ENCODE data around the gene NTHL1. TPM values are rescaled to one million over a fixed set of nuclear protein-coding genes. Genes with fewer than 3 reads are reported as not detected.

The NTHL1 gene
- polyA plus RNA-seq, 1 experiment = 10.7 TPM

DNA sequence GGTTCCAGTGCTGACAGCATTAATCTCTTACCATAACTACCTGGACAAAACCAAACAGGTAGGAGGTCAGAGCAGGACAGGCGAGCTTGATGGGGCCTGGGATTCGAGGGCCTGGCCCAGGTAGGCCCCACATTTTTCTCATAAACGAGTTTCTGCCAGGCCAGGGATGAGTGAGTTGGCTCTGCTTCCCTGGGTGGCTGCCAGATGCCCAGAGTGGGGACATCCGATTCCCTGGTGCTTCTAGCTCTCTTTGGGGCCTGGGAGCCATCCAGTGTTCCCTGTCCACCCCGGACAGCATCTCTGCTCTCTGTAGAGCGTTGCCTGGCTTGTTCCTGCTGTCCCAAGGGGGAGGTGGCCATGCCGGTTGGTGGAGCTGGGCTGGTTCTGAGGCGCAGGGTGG, 25.3 kb upstream of the NTHL1 start:
- Histone ChIP-seq H3K27ac (ENCODE audit: low read depth, low read length) (no peak overlapping the region), H3K27me3 (ENCODE audit: control insufficient read depth, insufficient read depth, low read length) (no peaks in the 10 kb centered on the region), H3K4me3 (ENCODE audit: low read depth, low read length) (no peak overlapping the region), H3K9me3 (ENCODE audit: control insufficient read depth, insufficient read depth, low read length) (no peaks in the 10 kb centered on the region)
- ChIA-PET CTCF (no interaction called here), POLR2A (interaction anchor here (1.5 kb wide), 1 partner anchor 83 kb away, joined by 6 read pairs; the partner anchor contains the start of gene TRAF7)
- no peak for DNase-seq (ENCODE audit: low read depth, low spot score)
- TF ChIP-seq, protein P1, sequence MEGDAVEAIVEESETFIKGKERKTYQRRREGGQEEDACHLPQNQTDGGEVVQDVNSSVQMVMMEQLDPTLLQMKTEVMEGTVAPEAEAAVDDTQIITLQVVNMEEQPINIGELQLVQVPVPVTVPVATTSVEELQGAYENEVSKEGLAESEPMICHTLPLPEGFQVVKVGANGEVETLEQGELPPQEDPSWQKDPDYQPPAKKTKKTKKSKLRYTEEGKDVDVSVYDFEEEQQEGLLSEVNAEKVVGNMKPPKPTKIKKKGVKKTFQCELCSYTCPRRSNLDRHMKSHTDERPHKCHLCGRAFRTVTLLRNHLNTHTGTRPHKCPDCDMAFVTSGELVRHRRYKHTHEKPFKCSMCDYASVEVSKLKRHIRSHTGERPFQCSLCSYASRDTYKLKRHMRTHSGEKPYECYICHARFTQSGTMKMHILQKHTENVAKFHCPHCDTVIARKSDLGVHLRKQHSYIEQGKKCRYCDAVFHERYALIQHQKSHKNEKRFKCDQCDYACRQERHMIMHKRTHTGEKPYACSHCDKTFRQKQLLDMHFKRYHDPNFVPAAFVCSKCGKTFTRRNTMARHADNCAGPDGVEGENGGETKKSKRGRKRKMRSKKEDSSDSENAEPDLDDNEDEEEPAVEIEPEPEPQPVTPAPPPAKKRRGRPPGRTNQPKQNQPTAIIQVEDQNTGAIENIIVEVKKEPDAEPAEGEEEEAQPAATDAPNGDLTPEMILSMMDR (IDR thresholded peaks at IDR 0.05; ENCODE audit: low read depth, low read length) = no peak

GRCh38 chr16:2071454-2072202, 24.0 kb upstream of the NTHL1 start:
- CTCF ChIA-PET = no interaction called here
- H3K27ac ChIP-seq (ENCODE audit: low read depth, low read length) = no peak overlapping the region
- POLR2A ChIA-PET = interaction anchor here (0.5 to 1.5 kb wide), 3 partner anchors 12 to 84 kb away, joined by 3 to 6 read pairs (median 4); partner anchors contain the start of gene TRAF7

GRCh38 chr16:2070576-2071453, 23.2 kb upstream of the NTHL1 start:
- H3K9me3 ChIP-seq (ENCODE audit: control insufficient read depth, insufficient read depth, low read length) = no peaks in the 10 kb centered on the region; the same call in 1 of the 2 replicates
- ChIA-PET POLR2A (interaction anchor here (0.5 kb wide), 1 partner anchor 31 kb away, joined by 3 read pairs; no protein-coding TSS in a partner anchor), CTCF (interaction anchor here (0.5 to 1.1 kb wide), 2 partner anchors 48 to 70 kb away, joined by 3 read pairs; no protein-coding TSS in a partner anchor)
- TF ChIP-seq, protein P1 (IDR thresholded peaks at IDR 0.05; ENCODE audit: low read depth, low read length) = no peak
- H3K27ac ChIP-seq (ENCODE audit: low read depth, low read length) = no peak overlapping the region
- H3K4me3 ChIP-seq (ENCODE audit: low read depth, low read length) = no peak overlapping the region
- no peak for DNase-seq (ENCODE audit: low read depth, low spot score)
- no peaks in the 10 kb centered on the region for H3K27me3 ChIP-seq (ENCODE audit: control insufficient read depth, insufficient read depth, low read length)

More at GRCh38 chr16:2071454-2072202, 24.0 kb upstream of the NTHL1 start:
- DNase-seq (ENCODE audit: low read depth, low spot score) = no peak
- Histone ChIP-seq H3K27me3 (ENCODE audit: control insufficient read depth, insufficient read depth, low read length) (no peaks in the 10 kb centered on the region), H3K4me3 (ENCODE audit: low read depth, low read length) (no peak overlapping the region), H3K9me3 (ENCODE audit: control insufficient read depth, insufficient read depth, low read length) (no peaks in the 10 kb centered on the region)
- TF ChIP-seq, protein P1 (IDR thresholded peaks at IDR 0.05; ENCODE audit: low read depth, low read length) = no peak

DNA sequence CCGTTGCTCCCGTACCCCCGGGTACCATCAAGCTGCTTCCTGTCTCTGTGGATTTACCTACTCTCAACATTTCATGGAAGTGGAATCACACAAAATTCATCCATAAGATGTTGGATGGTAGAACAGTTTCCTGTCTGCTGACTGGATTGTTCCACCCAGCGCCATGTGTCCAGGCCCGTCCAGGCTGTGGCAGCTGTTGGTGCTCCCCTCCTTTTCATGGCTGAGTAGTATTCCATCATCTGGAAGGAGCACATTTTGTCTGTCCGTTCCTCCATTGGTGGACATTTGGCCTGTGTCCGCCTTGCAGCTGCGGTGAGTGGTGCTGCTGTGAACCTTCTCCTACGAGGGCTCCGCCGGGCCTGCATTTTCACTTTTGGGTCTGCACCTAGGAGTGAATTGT, 18.5 kb upstream of the NTHL1 start:
- H3K4me3 ChIP-seq (ENCODE audit: low read depth, low read length) = no peak overlapping the region
- H3K27ac ChIP-seq (ENCODE audit: low read depth, low read length) = no peak overlapping the region
- CTCF ChIA-PET = interaction anchor here (0.6 kb wide), 1 partner anchor 384 kb away, joined by 4 read pairs; no protein-coding TSS in a partner anchor
- POLR2A ChIA-PET = no interaction called here
- no peaks in the 10 kb centered on the region; the same call in 1 of the 2 replicates for H3K9me3 ChIP-seq (ENCODE audit: control insufficient read depth, insufficient read depth, low read length)
- no peaks in the 10 kb centered on the region for H3K27me3 ChIP-seq (ENCODE audit: control insufficient read depth, insufficient read depth, low read length)
- DNase-seq (ENCODE audit: low read depth, low spot score) = no peak
- TF ChIP-seq, protein P1 (IDR thresholded peaks at IDR 0.05; ENCODE audit: low read depth, low read length) = no peak
